Calu3 (cell line): ENCODE measurements around the gene SNX13. TPM values are rescaled to one million over a fixed set of nuclear protein-coding genes. Genes with fewer than 3 reads are reported as not detected.

Experiments
- BruUV-seq: library from RNA; stranded (reverse); fragments of 400-500 nt; replicated peaks from 2 replicates; lab custom pipeline; 2021; lab: Mats Ljungman, UMichigan
- CTCF ChIA-PET: fragments of 300-600 bp; sonication (Branson Sonifier 250); formaldehyde crosslinking; loops from one replicate; lab custom pipeline; 2022; ENCODE audit warnings: antibody characterized with exemption; lab: Charles Lee
- DNase-seq: peaks from one replicate; pipeline ENCODE4 v3.0.0; 2022
- H3K27ac Mint-ChIP-seq: one replicate; pipeline ENCODE4 v1.8.0; 2022; ENCODE audit warnings: mixed read lengths; ENCODE audit not compliant: unreplicated experiment
- H3K27me3 Mint-ChIP-seq: one replicate; pipeline ENCODE4 v1.8.0; 2022; ENCODE audit warnings: mixed read lengths; ENCODE audit not compliant: unreplicated experiment
- H3K36me3 Mint-ChIP-seq: one replicate; pipeline ENCODE4 v1.8.0; 2022; ENCODE audit warnings: mild to moderate bottlenecking, moderate library complexity, mixed read lengths; ENCODE audit not compliant: insufficient read depth, unreplicated experiment
- H3K4me1 Mint-ChIP-seq: one replicate; pipeline ENCODE4 v1.8.0; 2022; ENCODE audit warnings: mild to moderate bottlenecking, low read depth, mixed read lengths; ENCODE audit not compliant: unreplicated experiment
- H3K4me3 Mint-ChIP-seq: one replicate; pipeline ENCODE4 v1.8.0; 2022; ENCODE audit warnings: mild to moderate bottlenecking, low read depth, moderate library complexity, mixed read lengths; ENCODE audit not compliant: unreplicated experiment
- H3K9me3 Mint-ChIP-seq: one replicate; pipeline ENCODE4 v1.8.0; 2022; ENCODE audit warnings: low read depth, mixed read lengths; ENCODE audit not compliant: unreplicated experiment
- intact Hi-C: fragments of 100-400 bp; cut with micrococcal nuclease; formaldehyde crosslinking; loops from one replicate; pipeline ENCODE4 v1.10.0; 2022; ENCODE audit not compliant: unreplicated experiment
- total RNA-seq: library from RNA; stranded (reverse); gene quantifications from 2 replicates; pipeline ENCODE4 v1.2.3, GENCODE V29; 2022
- TF ChIP-seq, protein P1 (sequence below): fragments of 200-600 bp; IDR thresholded peaks from one replicate; pipeline ENCODE4 v1.8.0; 2022; ENCODE audit warnings: antibody characterized with exemption; ENCODE audit not compliant: unreplicated experiment

Gene SNX13
- total RNA-seq, 1 experiment from 2014 or later = 71.9 TPM

DNA sequence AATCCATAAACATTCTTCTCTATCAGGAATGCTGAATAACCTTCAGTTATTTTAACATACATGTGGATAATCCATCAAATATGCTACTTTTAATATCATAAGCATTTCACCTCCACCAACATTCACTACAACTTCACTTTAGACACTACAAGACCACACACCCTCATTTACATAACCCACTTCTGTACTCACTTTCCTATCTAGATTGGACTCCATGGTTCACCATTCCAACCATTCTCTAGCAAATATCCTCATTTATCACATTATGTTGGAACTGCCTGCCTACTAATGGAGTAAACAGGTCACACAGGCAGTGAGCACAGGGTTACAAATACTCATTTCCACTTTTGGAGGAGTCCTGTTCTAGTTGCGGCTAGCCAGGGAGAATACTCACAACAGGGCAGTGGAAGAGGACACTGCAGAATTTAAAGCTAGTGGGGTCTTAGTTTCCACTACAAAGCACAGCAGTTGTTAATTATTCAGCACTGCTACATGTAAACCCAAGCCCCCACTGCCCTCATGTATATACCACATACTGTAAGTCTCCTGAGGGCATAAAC lies 18.4 kb downstream of the SNX13 start:
- Mint-ChIP-seq H3K4me1 (peaks cover 18% of the 10 kb centered on the region), H3K27ac (no peak overlapping the region), H3K9me3 (no peaks in the 10 kb centered on the region), H3K36me3 (no peaks in the 10 kb centered on the region), H3K4me3 (peak overlapping the region; percentile 15), H3K27me3 (no peaks in the 10 kb centered on the region)
- BruUV-seq = no TSS peak
- CTCF ChIA-PET = no interaction called here
- no peak for DNase-seq
- TF ChIP-seq, protein P1, sequence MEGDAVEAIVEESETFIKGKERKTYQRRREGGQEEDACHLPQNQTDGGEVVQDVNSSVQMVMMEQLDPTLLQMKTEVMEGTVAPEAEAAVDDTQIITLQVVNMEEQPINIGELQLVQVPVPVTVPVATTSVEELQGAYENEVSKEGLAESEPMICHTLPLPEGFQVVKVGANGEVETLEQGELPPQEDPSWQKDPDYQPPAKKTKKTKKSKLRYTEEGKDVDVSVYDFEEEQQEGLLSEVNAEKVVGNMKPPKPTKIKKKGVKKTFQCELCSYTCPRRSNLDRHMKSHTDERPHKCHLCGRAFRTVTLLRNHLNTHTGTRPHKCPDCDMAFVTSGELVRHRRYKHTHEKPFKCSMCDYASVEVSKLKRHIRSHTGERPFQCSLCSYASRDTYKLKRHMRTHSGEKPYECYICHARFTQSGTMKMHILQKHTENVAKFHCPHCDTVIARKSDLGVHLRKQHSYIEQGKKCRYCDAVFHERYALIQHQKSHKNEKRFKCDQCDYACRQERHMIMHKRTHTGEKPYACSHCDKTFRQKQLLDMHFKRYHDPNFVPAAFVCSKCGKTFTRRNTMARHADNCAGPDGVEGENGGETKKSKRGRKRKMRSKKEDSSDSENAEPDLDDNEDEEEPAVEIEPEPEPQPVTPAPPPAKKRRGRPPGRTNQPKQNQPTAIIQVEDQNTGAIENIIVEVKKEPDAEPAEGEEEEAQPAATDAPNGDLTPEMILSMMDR = no peak
- intact Hi-C loops = no loop called here

DNA sequence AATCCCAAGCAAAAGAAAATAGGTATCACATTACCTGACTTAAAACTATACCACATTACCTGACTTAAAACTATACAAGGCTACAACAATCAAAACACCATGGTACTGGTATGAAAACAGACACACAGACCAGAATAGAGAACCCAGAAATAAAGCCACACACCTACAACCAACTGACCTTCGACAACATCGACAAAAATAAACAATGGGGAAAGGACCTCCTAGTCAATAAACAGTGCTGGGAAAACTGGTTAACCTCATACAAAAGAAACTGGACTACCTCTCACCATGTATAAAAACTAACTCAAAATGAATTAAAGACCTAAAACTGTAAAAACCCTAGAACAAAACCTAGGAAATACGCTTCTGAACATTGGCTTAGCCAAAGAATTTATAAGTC lies 22.5 kb downstream of the SNX13 start:
- Mint-ChIP-seq H3K27ac (no peak overlapping the region), H3K27me3 (no peaks in the 10 kb centered on the region), H3K9me3 (no peaks in the 10 kb centered on the region), H3K4me1 (peaks cover 18% of the 10 kb centered on the region), H3K4me3 (no peak overlapping the region), H3K36me3 (no peaks in the 10 kb centered on the region)
- CTCF ChIA-PET = no interaction called here
- DNase-seq = no peak
- TF ChIP-seq, protein P1 = no peak
- intact Hi-C loops = no loop called here
- BruUV-seq = no TSS peak

DNA sequence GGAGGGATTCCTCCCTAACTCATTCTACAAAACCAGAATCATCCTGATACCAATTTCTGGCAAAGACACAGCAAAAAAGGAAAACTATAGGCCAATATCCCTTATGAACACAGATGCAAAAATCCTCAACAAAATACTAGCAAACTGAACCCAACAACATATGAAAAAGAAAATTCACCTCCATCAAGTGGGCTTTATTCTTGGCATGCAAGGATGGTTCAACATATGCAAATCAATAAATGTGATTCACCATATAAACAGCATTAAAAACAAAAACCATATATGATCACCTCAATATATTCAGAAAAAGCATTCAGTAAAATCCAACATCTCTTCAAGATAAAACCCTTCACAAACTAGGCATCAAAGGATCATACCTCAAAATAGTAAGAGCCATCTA lies 23.5 kb downstream of the SNX13 start:
- Mint-ChIP-seq H3K4me3 (no peak overlapping the region), H3K27ac (no peak overlapping the region), H3K27me3 (no peaks in the 10 kb centered on the region), H3K36me3 (no peaks in the 10 kb centered on the region), H3K4me1 (peaks cover 15% of the 10 kb centered on the region), H3K9me3 (no peaks in the 10 kb centered on the region)
- BruUV-seq = no TSS peak
- CTCF ChIA-PET = no interaction called here
- intact Hi-C loops = no loop called here
- TF ChIP-seq, protein P1 = no peak
- no peak for DNase-seq

DNA sequence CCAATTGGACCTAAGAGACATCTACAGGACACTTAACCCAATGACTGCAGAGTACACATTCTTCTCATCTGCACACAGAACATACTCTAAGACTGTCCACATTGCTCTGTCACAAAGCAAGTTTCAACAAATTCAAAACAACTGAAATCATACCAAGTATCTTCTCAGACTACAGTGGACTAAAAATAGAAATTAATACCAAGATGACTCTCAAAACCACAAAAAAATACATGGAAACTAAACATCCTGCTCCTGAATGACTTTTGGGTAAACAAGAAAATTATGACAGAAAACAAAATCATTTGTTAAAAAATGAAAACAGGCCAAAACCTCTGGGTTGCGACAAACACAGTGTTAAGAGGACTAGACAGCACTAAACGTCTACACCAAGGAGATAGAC lies 24.5 kb downstream of the SNX13 start:
- no peak overlapping the region for H3K27ac Mint-ChIP-seq
- intact Hi-C loops = no loop called here
- H3K4me1 Mint-ChIP-seq = peaks cover 6% of the 10 kb centered on the region
- TF ChIP-seq, protein P1 = no peak
- no peaks in the 10 kb centered on the region for H3K9me3 Mint-ChIP-seq
- no peak for DNase-seq
- no peak overlapping the region for H3K4me3 Mint-ChIP-seq
- no peaks in the 10 kb centered on the region for H3K36me3 Mint-ChIP-seq
- CTCF ChIA-PET = no interaction called here
- no TSS peak for BruUV-seq
- no peaks in the 10 kb centered on the region for H3K27me3 Mint-ChIP-seq
